Mesendoderm (in vitro differentiated cells): ENCODE results near the gene SLC26A8. TPM values are rescaled to one million over a fixed set of nuclear protein-coding genes. Genes with fewer than 3 reads are reported as not detected.

Source experiments
- DNase-seq: peaks from one replicate; pipeline ENCODE4 v3.0.0; 2013
- H2AK5ac ChIP-seq: 2 replicates; pipeline ENCODE4 v1.6.1; 2013; ENCODE audit warnings: low read length, inconsistent platforms
- H2BK120ac ChIP-seq: 2 replicates; pipeline ENCODE4 v1.6.1; 2013; ENCODE audit warnings: low read depth, mild to moderate bottlenecking, low read length, moderate library complexity, mixed read lengths
- H2BK15ac ChIP-seq: replicated peaks from 2 replicates; pipeline ENCODE4 v1.6.1; 2013; ENCODE audit warnings: low read depth, mild to moderate bottlenecking, moderate library complexity
- H2BK5ac ChIP-seq: 2 replicates; pipeline ENCODE4 v1.6.1; 2013; ENCODE audit warnings: low read length, inconsistent platforms
- H3K18ac ChIP-seq: 2 replicates; pipeline ENCODE4 v1.6.1; 2013; ENCODE audit warnings: mild to moderate bottlenecking, low read length, mixed read lengths
- H3K23ac ChIP-seq: one replicate; pipeline ENCODE4 v1.6.1; 2013; ENCODE audit warnings: low read length
- H3K27ac ChIP-seq: 2 replicates; pipeline ENCODE4 v1.5.1; 2013; ENCODE audit warnings: low read depth, mild to moderate bottlenecking, inconsistent platforms, low read length, moderate library complexity
- H3K27me3 ChIP-seq: 2 replicates; pipeline ENCODE4 v1.6.1; 2013; ENCODE audit warnings: low read length, control low read depth, mild to moderate bottlenecking, inconsistent platforms; ENCODE audit not compliant: insufficient read depth, poor library complexity
- H3K36me3 ChIP-seq: 2 replicates; pipeline ENCODE4 v1.6.1; 2013; ENCODE audit warnings: low read length, inconsistent platforms; ENCODE audit not compliant: control insufficient read depth, insufficient read depth
- H3K4ac ChIP-seq: one replicate; pipeline ENCODE4 v1.6.1; 2013; ENCODE audit warnings: low read depth, mild to moderate bottlenecking, low read length, moderate library complexity
- H3K4me1 ChIP-seq: 2 replicates; pipeline ENCODE4 v1.6.1; 2013; ENCODE audit warnings: low read depth, low read length, inconsistent platforms; ENCODE audit not compliant: control insufficient read depth
- H3K4me2 ChIP-seq: 2 replicates; pipeline ENCODE4 v1.6.1; 2013; ENCODE audit warnings: low read length
- H3K4me3 ChIP-seq: 2 replicates; pipeline ENCODE4 v1.5.1; 2013; ENCODE audit warnings: mild to moderate bottlenecking, low read length
- H3K56ac ChIP-seq: one replicate; pipeline ENCODE4 v1.6.1; 2013; ENCODE audit warnings: low read length
- H3K79me1 ChIP-seq: 2 replicates; pipeline ENCODE4 v1.6.1; 2013; ENCODE audit warnings: low read length, inconsistent platforms
- H3K79me2 ChIP-seq: 2 replicates; pipeline ENCODE4 v1.6.1; 2013; ENCODE audit warnings: mild to moderate bottlenecking, low read length; ENCODE audit not compliant: control insufficient read depth, insufficient read depth
- H3K9ac ChIP-seq: 2 replicates; pipeline ENCODE4 v1.6.1; 2013; ENCODE audit warnings: low read length, inconsistent platforms
- H4K5ac ChIP-seq: one replicate; pipeline ENCODE4 v1.6.1; 2013; ENCODE audit warnings: low read length
- H4K8ac ChIP-seq: one replicate; pipeline ENCODE4 v1.6.1; 2013; ENCODE audit warnings: low read depth, mild to moderate bottlenecking, control low read depth, low read length, moderate library complexity
- WGBS: extraction: QIAGEN DNeasy Blood & Tissue Kit; methylation state at CpG from one replicate; pipeline ENCODE4 v1.1.7; 2013; ENCODE audit warnings: low lambda C conversion rate, missing lambda C conversion rate; ENCODE audit not compliant: insufficient coverage; ENCODE audit errors: extremely low coverage; 5-methylcytosine and 5-hydroxymethylcytosine counted together
- polyA plus RNA-seq, 2 experiments: library from polyadenylated mRNA; stranded (reverse); fragments of 200-250 nt; gene quantifications; one replicate each; pipeline ENCODE4 v1.2.3, GENCODE V29; 2013

Gene SLC26A8, protein sequence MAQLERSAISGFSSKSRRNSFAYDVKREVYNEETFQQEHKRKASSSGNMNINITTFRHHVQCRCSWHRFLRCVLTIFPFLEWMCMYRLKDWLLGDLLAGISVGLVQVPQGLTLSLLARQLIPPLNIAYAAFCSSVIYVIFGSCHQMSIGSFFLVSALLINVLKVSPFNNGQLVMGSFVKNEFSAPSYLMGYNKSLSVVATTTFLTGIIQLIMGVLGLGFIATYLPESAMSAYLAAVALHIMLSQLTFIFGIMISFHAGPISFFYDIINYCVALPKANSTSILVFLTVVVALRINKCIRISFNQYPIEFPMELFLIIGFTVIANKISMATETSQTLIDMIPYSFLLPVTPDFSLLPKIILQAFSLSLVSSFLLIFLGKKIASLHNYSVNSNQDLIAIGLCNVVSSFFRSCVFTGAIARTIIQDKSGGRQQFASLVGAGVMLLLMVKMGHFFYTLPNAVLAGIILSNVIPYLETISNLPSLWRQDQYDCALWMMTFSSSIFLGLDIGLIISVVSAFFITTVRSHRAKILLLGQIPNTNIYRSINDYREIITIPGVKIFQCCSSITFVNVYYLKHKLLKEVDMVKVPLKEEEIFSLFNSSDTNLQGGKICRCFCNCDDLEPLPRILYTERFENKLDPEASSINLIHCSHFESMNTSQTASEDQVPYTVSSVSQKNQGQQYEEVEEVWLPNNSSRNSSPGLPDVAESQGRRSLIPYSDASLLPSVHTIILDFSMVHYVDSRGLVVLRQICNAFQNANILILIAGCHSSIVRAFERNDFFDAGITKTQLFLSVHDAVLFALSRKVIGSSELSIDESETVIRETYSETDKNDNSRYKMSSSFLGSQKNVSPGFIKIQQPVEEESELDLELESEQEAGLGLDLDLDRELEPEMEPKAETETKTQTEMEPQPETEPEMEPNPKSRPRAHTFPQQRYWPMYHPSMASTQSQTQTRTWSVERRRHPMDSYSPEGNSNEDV
- 0.21 TPM for polyA plus RNA-seq (2013, experiment 1 of 2)
- 0.22 TPM for polyA plus RNA-seq (2013, experiment 2 of 2)

DNA sequence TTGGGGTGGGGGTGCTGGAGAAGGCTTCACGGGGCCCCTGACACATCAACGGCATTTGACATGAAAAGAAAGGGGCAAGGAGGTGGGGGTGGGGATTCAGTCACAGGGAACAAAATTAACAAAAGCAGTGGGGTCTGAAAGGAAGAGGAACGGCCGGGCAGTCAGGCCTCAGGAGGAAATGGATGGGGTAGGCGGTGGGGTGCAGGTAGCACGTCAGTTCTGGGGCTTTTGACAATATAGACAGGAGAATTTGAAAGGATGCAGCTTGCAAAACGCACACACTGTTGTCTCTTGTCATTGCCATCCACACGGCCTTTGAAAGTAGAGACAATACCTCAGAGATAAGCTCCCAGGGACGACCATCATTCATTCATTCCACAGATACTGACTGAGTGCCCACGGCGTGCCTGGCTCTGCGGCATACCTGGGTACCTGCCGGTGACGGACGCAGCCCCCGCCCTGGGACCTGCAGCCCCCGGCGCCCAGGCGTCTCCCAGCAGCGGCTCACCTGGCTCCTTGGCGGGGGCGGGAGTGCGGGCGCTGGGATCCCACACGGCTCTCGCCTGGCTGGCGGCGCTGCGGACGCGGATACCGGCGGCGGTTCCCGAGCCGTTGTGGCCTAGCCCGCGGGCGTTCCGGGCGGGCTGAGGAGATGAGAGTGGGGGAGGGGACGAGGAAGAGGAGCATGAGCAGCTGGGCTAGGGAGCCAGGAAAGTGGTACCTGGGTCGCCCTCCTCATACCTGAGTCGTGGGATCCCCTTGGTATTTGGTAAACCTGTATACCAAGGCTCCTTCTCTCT lies at the start of gene SLC26A8:
Gene SLC26A8, minus strand, starts transcription at position 646 of the 800 bp plus-strand sequence. CDS start 4,934 bp downstream, outside the sequence.
- H3K9ac ChIP-seq = peak within 1 kb of the TSS; percentile 67

DNA sequence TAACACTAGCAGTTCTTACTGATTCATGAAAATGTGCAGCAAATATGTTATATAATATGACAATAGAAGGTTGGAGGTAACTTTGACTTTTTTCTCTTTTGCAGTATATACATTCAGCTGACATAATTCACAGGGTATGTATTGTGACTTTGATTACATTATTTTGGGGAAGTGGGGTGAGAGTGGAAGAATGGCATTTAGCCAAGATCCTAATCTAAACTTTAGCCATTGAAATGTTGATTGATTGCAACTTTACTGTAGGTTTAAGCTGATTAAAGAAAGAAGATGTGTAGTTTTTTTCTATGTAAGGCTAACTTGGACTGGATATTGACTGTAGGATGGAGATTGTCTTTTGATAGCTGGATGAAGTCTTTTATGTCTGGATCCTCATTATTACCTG lies 49.1 kb upstream of the SLC26A8 start:
- Histone ChIP-seq H4K5ac (no peak overlapping the region), H2AK5ac (no peak overlapping the region), H3K9ac (no peak overlapping the region), H3K4ac (no peak overlapping the region), H3K4me2 (no peak overlapping the region), H2BK15ac (no peak overlapping the region), H3K79me2 (no peaks in the 10 kb centered on the region), H4K8ac (no peak overlapping the region), H3K79me1 (no peaks in the 10 kb centered on the region), H3K4me1 (no peaks in the 10 kb centered on the region), H3K27me3 (no peaks in the 10 kb centered on the region), H2BK5ac (no peak overlapping the region), H3K4me3 (no peak overlapping the region), H3K36me3 (no peaks in the 10 kb centered on the region), H3K27ac (no peak overlapping the region), H2BK120ac (no peak overlapping the region), H3K56ac (no peak overlapping the region), H3K23ac (no peak overlapping the region), H3K18ac (no peak overlapping the region)
- no peak for DNase-seq

More for the DNA sequence above, at the start of gene SLC26A8:
- Histone ChIP-seq H3K79me1 (peaks cover 5% of the 10 kb centered on the region), H2AK5ac (no peak within 1 kb of the TSS), H2BK15ac (no peak within 1 kb of the TSS), H3K23ac (no peak within 1 kb of the TSS), H4K5ac (no peak within 1 kb of the TSS), H3K4me2 (peak within 1 kb of the TSS; percentile 89), H3K27me3 (no peaks in the 10 kb centered on the region), H3K4ac (no peak within 1 kb of the TSS), H3K27ac (no peak within 1 kb of the TSS), H3K56ac (peak within 1 kb of the TSS; percentile 81), H3K4me3 (peak within 1 kb of the TSS; percentile 7), H3K18ac (peak within 1 kb of the TSS; percentile 13), H4K8ac (no peak within 1 kb of the TSS), H3K36me3 (no peaks in the 10 kb centered on the region), H2BK5ac (no peak within 1 kb of the TSS), H2BK120ac (no peak within 1 kb of the TSS), H3K4me1 (no peaks in the 10 kb centered on the region), H3K79me2 (peaks cover 10% of the 10 kb centered on the region)
- WGBS = no CpG with 5 or more reads among the region's 44 CpGs
- DNase-seq = peak; percentile 28

DNA sequence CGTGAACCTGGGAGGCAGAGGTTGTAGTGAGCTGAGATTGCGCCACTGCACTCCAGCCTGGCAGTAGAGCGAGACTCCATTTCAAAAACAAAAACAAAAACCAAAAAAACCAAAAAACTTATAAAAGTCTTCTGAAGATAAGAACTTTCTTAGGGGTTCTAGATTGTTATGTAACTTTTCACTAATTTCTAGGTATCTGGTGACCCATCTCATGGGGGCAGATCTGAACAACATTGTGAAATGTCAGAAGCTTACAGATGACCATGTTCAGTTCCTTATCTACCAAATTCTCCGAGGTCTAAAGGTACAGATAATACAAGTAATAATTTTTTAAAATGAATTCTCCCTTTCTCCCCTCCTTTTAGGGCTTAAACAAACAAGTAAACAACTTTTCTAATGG lies 48.2 kb upstream of the SLC26A8 start:
- H2AK5ac ChIP-seq = no peak overlapping the region
- H3K56ac ChIP-seq = no peak overlapping the region
- H2BK15ac ChIP-seq = no peak overlapping the region
- H3K4me1 ChIP-seq = no peaks in the 10 kb centered on the region
- H2BK5ac ChIP-seq = no peak overlapping the region
- H3K4me2 ChIP-seq = no peak overlapping the region
- no peak overlapping the region for H3K4me3 ChIP-seq
- no peak overlapping the region for H4K8ac ChIP-seq
- H3K23ac ChIP-seq = no peak overlapping the region
- no peak overlapping the region for H3K18ac ChIP-seq
- no peaks in the 10 kb centered on the region for H3K79me1 ChIP-seq
- H3K9ac ChIP-seq = no peak overlapping the region
- no peaks in the 10 kb centered on the region for H3K36me3 ChIP-seq
- H3K79me2 ChIP-seq = no peaks in the 10 kb centered on the region
- no peak for DNase-seq
- H3K4ac ChIP-seq = no peak overlapping the region
- no peak overlapping the region for H3K27ac ChIP-seq
- no peaks in the 10 kb centered on the region for H3K27me3 ChIP-seq
- no CpG with 5 or more reads among the region's 4 CpGs for WGBS
- no peak overlapping the region for H4K5ac ChIP-seq
- H2BK120ac ChIP-seq = no peak overlapping the region

DNA sequence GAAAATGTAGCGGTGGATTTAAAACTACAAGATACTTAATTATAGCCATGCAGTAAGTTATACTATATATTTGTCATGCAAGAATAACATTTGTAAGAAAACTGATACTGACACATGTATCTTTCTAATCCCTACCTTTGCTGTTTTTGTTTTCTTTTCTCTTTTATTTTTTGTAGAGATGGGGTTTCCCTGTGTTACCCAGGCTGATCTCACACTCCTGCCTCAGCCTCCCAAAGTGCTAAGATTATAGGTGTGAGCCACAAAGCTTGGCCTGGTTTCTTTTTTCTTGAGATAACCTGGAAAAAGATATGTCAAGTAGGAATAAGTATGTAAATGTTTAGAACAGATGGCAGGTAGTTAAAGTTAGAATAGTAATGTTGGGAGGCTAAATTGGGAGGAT lies 47.3 kb upstream of the SLC26A8 start:
- no peak overlapping the region for H2AK5ac ChIP-seq
- no peak overlapping the region for H3K9ac ChIP-seq
- no peak overlapping the region for H2BK5ac ChIP-seq
- DNase-seq = no peak
- H3K4me1 ChIP-seq = no peaks in the 10 kb centered on the region
- H3K4me3 ChIP-seq = no peak overlapping the region
- no peaks in the 10 kb centered on the region for H3K36me3 ChIP-seq
- no peak overlapping the region for H3K18ac ChIP-seq
- H2BK15ac ChIP-seq = no peak overlapping the region
- H4K5ac ChIP-seq = no peak overlapping the region
- H3K79me1 ChIP-seq = no peaks in the 10 kb centered on the region
- no peaks in the 10 kb centered on the region for H3K27me3 ChIP-seq
- no peak overlapping the region for H3K27ac ChIP-seq
- no peak overlapping the region for H4K8ac ChIP-seq
- H3K56ac ChIP-seq = no peak overlapping the region
- H3K79me2 ChIP-seq = no peaks in the 10 kb centered on the region
- H2BK120ac ChIP-seq = no peak overlapping the region
- no CpG with 5 or more reads among the region's 1 CpG for WGBS
- H3K4me2 ChIP-seq = no peak overlapping the region
- H3K23ac ChIP-seq = no peak overlapping the region
- no peak overlapping the region for H3K4ac ChIP-seq

DNA sequence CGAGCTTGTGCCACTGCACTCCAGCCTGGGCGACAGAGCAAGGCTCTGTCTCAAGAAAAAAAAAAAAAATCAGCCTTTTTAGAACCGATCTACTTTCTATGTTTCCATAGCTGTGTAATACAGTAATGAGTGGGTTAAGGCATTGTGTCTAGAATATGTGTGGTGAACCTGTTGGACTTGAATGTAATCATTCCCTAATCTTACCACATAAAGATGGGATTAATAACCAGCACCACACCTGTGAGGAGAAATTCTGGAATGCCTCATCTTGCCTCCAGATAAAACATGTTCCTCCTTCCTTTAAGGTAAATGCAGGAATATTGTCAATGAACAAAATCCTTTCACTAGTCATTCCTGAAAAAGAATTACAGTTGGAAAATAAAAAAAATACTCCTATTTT lies 46.8 kb upstream of the SLC26A8 start:
- H3K79me2 ChIP-seq = no peaks in the 10 kb centered on the region
- no peaks in the 10 kb centered on the region for H3K27me3 ChIP-seq
- no peak overlapping the region for H4K5ac ChIP-seq
- no peak overlapping the region for H3K4ac ChIP-seq
- no peak overlapping the region for H3K23ac ChIP-seq
- no peak overlapping the region for H2BK120ac ChIP-seq
- H2AK5ac ChIP-seq = no peak overlapping the region
- WGBS = no CpG with 5 or more reads among the region's 3 CpGs
- DNase-seq = no peak
- H3K4me1 ChIP-seq = no peaks in the 10 kb centered on the region
- no peak overlapping the region for H3K27ac ChIP-seq
- no peaks in the 10 kb centered on the region for H3K79me1 ChIP-seq
- no peak overlapping the region for H3K18ac ChIP-seq
- H3K4me3 ChIP-seq = no peak overlapping the region
- no peak overlapping the region for H3K4me2 ChIP-seq
- no peak overlapping the region for H2BK5ac ChIP-seq
- H3K9ac ChIP-seq = no peak overlapping the region
- H3K36me3 ChIP-seq = no peaks in the 10 kb centered on the region
- no peak overlapping the region for H2BK15ac ChIP-seq
- H4K8ac ChIP-seq = no peak overlapping the region
- no peak overlapping the region for H3K56ac ChIP-seq
